IPS DF 6.9 (cell line): ENCODE data around the gene ZNF487.
"Not testable (repeated sequence)": the region's sequence is repeated elsewhere in the genome, so short reads cannot be mapped to it uniquely, and the experiment has no call there.

Experiments
- DNase-seq: peaks from one replicate; pipeline ENCODE4 v3.0.0-alpha.2; 2013; ENCODE audit warnings: low read depth, low spot score
- H3K27ac ChIP-seq: one replicate; pipeline ENCODE4 v1.5.1; 2013; ENCODE audit warnings: low read length, control low read depth
- H3K27me3 ChIP-seq: 2 replicates; pipeline ENCODE4 v1.6.1; 2013; ENCODE audit warnings: mild to moderate bottlenecking, low read length; ENCODE audit not compliant: control insufficient read depth, insufficient read depth
- H3K36me3 ChIP-seq: 2 replicates; pipeline ENCODE4 v1.6.1; 2013; ENCODE audit warnings: low read length; ENCODE audit not compliant: control insufficient read depth, insufficient read depth
- H3K4me1 ChIP-seq: 2 replicates; pipeline ENCODE4 v1.6.1; 2013; ENCODE audit warnings: low read length; ENCODE audit not compliant: control insufficient read depth, insufficient read depth
- H3K4me3 ChIP-seq: 2 replicates; pipeline ENCODE4 v1.5.1; 2013; ENCODE audit warnings: mild to moderate bottlenecking, low read length
- H3K9me3 ChIP-seq: 2 replicates; pipeline ENCODE4 v1.6.1; 2013; ENCODE audit warnings: low read length, inconsistent platforms; ENCODE audit not compliant: control insufficient read depth, insufficient read depth
- WGBS: extraction: QIAGEN DNeasy Blood & Tissue Kit; methylation state at CpG from one replicate; pipeline ENCODE4 v1.1.7; 2013; ENCODE audit warnings: mixed read lengths, missing lambda C conversion rate; ENCODE audit not compliant: insufficient read length, insufficient coverage; 5-methylcytosine and 5-hydroxymethylcytosine counted together

ZNF487 gene

DNA sequence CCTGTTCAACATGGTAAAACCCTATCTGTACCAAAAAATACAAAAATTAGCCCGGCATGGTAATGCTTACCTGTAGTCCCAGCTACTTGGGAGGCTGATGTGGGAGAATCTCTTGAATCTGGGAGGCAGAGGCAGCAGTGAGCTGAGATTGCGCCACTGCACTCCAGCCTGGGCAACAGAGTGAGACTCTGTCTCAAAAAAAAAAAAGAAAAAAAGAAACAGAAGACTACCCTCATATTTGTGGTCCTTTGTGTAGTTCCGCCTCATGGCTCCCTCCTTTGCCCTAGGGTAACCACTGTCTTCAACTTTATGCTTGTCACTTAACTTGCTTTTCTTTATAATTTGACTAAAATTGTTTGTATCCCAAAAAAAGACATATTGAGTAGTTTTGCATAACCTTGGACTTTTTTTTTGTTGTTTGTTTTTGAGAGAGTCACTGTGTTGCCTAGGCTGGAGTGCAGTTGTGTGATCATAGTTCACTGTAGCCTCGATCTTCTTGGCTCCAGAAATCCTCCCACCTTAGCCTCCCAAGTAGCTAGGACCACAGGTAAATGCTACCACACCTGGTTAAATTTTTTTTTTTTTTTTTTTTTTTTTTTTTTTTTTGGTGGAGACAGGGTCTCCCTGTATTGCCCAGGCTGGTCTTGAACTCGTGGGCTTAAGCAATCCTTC lies 3.7 kb downstream of the ZNF487 start:
- DNase-seq = no peak
- Histone ChIP-seq H3K9me3 (no peaks in the 10 kb centered on the region), H3K27me3 (no peaks in the 10 kb centered on the region), H3K27ac (no peak overlapping the region), H3K4me3 (no peak overlapping the region), H3K4me1 (no peaks in the 10 kb centered on the region), H3K36me3 (no peaks in the 10 kb centered on the region)
- WGBS = no CpG with 5 or more reads among the region's 5 CpGs

DNA sequence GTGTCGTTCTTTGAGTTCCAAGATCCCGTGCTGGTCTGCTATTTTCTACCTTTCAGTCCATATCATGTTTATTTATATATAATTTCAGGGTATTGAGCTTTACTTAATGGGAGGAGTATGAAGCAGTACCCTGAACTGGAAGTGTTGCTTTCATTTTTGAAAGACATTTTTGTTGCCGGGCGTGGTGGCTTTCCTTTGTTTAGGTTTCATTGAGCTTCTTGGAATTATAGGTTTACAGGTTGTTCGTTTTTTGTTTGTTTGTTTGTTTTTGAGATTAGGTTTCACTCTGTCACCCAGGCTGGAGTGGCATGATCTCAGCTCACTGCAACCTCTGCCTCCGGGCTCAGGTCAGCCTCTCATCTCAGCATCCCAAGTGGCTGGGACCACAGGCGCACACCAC lies 7.4 kb downstream of the ZNF487 start:
- DNase-seq = no peak
- H3K4me3 ChIP-seq = no peak overlapping the region
- H3K36me3 ChIP-seq = no peaks in the 10 kb centered on the region
- H3K27me3 ChIP-seq = no peaks in the 10 kb centered on the region
- H3K27ac ChIP-seq = no peak overlapping the region
- no CpG with 5 or more reads among the region's 7 CpGs for WGBS
- no peaks in the 10 kb centered on the region for H3K9me3 ChIP-seq
- no peaks in the 10 kb centered on the region for H3K4me1 ChIP-seq

DNA sequence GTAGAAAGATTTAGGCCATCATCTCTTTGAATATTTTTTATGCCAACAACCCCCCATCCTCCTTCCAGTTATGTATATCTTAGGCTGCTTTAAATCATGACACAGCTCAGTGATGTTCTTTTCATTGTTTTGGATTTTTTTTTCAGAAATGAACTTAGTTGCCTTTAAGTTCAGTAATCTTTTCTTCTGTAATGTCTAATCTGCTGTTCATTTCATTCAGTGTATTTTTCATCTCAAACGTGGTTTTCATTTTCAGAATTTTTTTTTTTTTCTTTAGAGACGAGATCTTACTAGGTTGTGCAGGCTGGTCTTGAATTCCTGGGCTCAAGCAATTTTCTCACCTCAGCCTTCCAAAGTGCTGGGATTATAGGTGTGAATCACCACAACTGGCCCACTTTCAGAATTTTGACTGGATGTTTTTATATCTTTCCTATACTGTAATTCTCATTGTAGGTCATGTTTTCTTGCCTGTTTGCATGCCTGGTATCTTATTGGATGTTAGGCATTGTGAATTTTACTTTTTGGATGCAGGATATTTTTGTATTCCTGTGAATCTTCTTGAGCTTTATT lies 8.1 kb downstream of the ZNF487 start:
- no peak for DNase-seq
- no peak overlapping the region for H3K4me3 ChIP-seq
- H3K27me3 ChIP-seq = no peaks in the 10 kb centered on the region
- WGBS = no CpG with 5 or more reads among the region's 2 CpGs
- H3K27ac ChIP-seq = no peak overlapping the region
- H3K4me1 ChIP-seq = no peaks in the 10 kb centered on the region
- H3K36me3 ChIP-seq = no peaks in the 10 kb centered on the region
- H3K9me3 ChIP-seq = no peaks in the 10 kb centered on the region

GRCh38 chr10:43446219-43447017 lies 9.5 kb downstream of the ZNF487 start:
- H3K4me1 ChIP-seq, H3K27ac ChIP-seq, H3K27me3 ChIP-seq, DNase-seq, H3K9me3 ChIP-seq, H3K4me3 ChIP-seq, H3K36me3 ChIP-seq: not testable (repeated sequence)
- WGBS = no CpG with 5 or more reads among the region's 53 CpGs

DNA sequence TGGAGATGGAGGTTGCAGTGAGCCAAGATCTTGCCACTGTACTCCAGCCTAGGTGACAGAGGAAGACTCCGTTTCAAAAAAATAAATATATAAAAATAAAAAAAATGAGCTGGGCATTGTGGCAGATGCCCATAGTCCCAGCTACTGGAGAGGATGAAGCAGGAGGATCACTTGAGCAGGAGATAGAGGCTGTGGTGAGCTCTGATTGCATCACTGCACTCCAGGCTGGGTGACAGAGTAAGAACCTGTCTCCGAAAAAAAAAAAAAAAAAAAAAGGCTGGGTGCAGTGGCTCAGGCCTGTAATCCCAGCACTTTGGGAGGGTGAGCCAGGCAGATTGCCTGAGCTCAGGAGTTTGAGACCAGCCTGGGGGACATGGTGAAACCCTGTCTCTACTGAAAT lies 11.8 kb downstream of the ZNF487 start:
- no peaks in the 10 kb centered on the region for H3K36me3 ChIP-seq

GRCh38 chr10:43452356-43452914 lies 15.5 kb downstream of the ZNF487 start:
- Histone ChIP-seq H3K36me3 (no peaks in the 10 kb centered on the region), H3K27me3 (no peaks in the 10 kb centered on the region), H3K27ac (no peak overlapping the region), H3K4me1 (0 out of 2 replicates have a peak, but pooled peaks cover 1% of the 10 kb centered on the region), H3K4me3 (no peak overlapping the region), H3K9me3 (no peaks in the 10 kb centered on the region)
- no CpG with 5 or more reads among the region's 4 CpGs for WGBS
- DNase-seq = no peak

More for the DNA sequence above, 11.8 kb downstream of the ZNF487 start:
- Histone ChIP-seq H3K4me3 (no peak overlapping the region), H3K4me1 (no peaks in the 10 kb centered on the region), H3K27me3 (no peaks in the 10 kb centered on the region), H3K27ac (no peak overlapping the region), H3K9me3 (no peaks in the 10 kb centered on the region)
- WGBS = no CpG with 5 or more reads among the region's 2 CpGs
- DNase-seq = no peak

GRCh38 chr10:43453266-43453831 lies 16.4 kb downstream of the ZNF487 start:
- no CpG with 5 or more reads among the region's 4 CpGs for WGBS
- H3K27ac ChIP-seq = no peak overlapping the region
- H3K9me3 ChIP-seq = no peaks in the 10 kb centered on the region
- 0 out of 2 replicates have a peak, but pooled peaks cover 1% of the 10 kb centered on the region for H3K4me1 ChIP-seq
- H3K36me3 ChIP-seq = no peaks in the 10 kb centered on the region
- H3K4me3 ChIP-seq = no peak overlapping the region
- H3K27me3 ChIP-seq = no peaks in the 10 kb centered on the region
- no peak for DNase-seq

DNA sequence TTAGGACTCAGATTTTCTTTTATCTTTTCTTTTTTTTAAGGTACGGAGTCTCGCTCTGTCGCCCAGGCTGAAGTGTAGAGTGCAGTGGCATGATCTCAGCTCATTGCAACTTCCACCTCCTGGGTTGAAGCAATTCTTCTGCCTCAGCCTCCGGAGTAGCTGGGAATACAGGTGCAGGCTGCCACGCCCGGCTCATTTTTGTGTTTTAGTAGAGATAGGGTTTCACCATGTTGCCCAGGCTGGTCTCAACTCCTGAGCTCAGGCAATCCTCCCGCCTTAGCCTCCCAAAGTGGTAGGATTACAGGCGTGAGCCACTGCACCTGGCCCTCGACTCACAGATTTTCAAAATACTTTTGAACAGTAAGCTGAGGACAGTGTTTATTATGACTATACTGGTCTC lies 17.1 kb downstream of the ZNF487 start:
- H3K4me3 ChIP-seq, H3K4me1 ChIP-seq, H3K27me3 ChIP-seq, H3K36me3 ChIP-seq, H3K9me3 ChIP-seq, H3K27ac ChIP-seq, DNase-seq: not testable (repeated sequence)
- no CpG with 5 or more reads among the region's 9 CpGs for WGBS

- DNase-seq, H3K4me3 ChIP-seq, H3K4me1 ChIP-seq, H3K36me3 ChIP-seq, H3K9me3 ChIP-seq, H3K27ac ChIP-seq, H3K27me3 ChIP-seq: not testable (repeated sequence)
- no CpG with 5 or more reads among the region's 15 CpGs for WGBS
Observed at GRCh38 chr10:43456561-43456960, 19.6 kb downstream of the ZNF487 start.

GRCh38 chr10:43458227-43458626 lies 21.3 kb downstream of the ZNF487 start:
- no CpG with 5 or more reads among the region's 3 CpGs for WGBS
- 0 out of 2 replicates have a peak, but pooled peaks cover 1% of the 10 kb centered on the region for H3K4me1 ChIP-seq
- no peaks in the 10 kb centered on the region for H3K27me3 ChIP-seq
- no peak overlapping the region for H3K27ac ChIP-seq
- H3K4me3 ChIP-seq = no peak overlapping the region
- no peak for DNase-seq
- no peaks in the 10 kb centered on the region for H3K9me3 ChIP-seq
- no peaks in the 10 kb centered on the region for H3K36me3 ChIP-seq
